NCI-H2227 (cell line): ENCODE measurements around the gene CMTM1.

Source experiments
- DNase-seq: peaks from one replicate; lab custom pipeline; 2025; ENCODE audit not compliant: unreplicated experiment; lab: John Stamatoyannopoulos, UW

The CMTM1 gene, protein sequence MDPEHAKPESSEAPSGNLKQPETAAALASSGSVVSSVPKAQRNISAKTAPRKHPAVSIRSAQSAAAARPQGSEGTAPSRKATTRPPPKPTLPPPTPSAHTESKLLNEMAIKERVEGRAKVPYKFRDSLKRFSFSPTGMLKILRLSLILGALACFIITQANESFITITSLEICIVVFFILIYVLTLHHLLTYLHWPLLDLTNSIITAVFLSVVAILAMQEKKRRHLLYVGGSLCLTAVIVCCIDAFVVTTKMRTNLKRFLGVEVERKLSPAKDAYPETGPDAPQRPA

DNA sequence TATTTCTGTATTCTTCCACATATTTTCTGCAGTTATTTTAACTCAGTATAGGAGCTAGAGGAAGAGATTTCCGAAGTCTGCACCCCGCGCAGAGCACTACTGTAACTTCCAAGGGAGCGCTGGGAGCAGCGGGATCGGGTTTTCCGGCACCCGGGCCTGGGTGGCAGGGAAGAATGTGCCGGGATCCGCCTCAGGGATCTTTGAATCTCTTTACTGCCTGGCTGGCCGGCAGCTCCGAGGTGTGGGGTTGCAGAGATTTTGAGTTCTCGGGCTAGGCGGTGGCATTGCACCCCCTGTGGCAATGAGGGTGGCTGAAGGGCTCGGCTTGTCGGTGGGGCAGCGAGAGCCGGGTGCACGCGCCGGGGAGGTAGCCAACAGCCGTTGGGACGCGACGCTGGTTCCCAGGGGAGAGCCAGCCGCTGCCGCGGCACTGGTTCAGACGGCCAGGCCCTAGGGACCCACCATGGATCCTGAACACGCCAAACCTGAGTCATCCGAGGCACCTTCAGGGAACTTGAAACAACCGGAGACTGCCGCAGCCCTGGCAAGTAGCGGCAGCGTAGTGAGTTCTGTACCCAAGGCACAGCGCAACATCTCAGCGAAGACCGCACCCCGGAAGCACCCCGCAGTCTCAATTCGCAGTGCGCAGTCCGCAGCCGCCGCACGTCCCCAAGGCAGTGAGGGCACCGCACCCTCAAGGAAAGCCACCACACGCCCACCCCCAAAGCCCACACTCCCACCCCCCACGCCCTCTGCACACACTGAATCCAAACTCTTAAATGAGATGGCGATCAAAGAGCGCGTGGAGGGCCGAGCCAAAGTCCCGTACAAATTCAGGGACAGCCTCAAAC, at the start of gene CMTM1:
CMTM1 (plus strand) TSS at position 389 of the 851 bp plus-strand sequence; CDS start at position 464, 75 bp downstream.
- DNase-seq: no peak

DNA sequence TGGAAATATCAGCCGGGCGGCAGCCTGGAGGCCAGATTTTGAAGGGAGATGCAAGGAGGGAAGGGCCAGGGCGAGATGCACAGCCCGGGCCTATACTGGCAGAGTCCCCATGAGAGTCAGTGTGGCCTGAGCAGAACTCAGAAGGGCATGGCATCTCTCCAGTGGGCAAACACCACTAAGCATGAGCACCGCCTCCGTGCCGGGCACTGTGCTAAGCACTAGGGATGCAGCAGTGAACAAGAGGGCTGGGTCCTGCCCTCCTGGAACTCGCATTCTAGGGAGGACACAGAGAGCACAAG, 49.8 kb upstream of the CMTM1 start:
- no peak for DNase-seq

DNA sequence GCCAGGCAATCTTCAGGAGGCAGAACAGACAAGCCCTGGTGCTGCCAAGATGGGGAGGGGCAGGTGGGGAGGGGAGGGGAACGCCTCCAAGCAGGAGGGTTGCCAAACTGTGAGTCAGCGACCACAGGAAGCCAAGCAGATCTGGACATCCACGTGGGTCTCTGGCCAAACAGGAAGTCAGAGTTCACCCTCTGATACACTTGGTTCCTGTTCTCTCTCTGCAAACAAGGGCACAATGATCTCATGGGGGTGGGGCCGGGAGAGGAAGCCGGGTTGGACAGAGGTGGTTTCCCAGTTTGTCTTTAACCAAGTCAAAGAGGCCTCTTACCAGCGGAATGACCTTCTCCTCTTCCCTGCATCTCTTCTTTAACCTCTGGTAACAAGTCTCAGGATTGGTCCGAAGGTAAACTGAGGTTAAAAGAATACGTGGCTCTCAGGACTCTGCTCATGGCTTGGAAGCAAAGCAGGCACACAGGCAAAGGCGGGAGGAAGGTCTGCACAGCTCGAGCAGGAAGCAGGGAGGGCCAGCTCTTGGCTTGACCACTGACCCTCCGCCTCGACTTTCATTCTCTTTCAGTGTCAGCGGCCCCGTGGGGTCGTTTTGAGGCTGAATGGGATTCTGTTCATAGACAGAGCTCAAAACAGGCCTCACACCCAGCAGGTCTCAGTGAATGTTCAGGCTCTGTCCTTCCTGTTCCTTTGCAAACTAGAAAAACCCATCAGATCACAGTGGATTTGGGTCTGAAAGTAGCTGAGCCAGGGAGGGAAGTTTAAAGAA, 49.2 kb upstream of the CMTM1 start:
- DNase-seq: no peak

DNA sequence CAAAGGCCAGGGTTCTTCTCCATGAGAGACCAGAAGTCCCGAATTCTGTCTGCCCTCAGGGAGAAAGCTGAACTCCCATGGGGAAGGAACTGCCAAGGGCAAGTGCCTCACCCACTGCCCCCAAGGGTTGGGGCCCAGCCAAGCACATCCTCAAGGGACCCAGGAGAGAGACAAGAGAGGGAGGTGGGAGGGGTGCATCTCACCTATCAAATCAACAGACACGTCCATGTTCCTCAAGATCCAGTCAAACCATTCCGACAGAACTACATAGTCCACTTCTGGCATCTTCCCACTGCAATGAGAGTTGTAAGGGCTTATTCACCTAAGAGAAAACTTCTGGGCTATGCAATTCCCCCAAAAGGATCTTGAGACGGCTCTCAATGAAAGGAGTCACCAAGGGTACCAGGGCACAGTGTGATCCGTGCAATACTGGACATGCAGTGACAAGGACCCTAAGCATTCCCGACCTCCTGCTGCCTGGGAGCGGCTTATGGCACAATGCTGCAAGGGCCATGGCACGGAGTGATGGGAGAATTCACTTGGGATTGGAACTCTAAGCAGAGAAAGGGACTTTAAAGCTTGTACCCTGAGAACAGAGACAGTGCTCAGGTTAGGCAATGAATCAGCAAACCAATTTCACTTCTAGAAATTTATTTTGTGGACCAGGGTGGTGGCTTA, 48.5 kb upstream of the CMTM1 start:
- DNase-seq: no peak

DNA sequence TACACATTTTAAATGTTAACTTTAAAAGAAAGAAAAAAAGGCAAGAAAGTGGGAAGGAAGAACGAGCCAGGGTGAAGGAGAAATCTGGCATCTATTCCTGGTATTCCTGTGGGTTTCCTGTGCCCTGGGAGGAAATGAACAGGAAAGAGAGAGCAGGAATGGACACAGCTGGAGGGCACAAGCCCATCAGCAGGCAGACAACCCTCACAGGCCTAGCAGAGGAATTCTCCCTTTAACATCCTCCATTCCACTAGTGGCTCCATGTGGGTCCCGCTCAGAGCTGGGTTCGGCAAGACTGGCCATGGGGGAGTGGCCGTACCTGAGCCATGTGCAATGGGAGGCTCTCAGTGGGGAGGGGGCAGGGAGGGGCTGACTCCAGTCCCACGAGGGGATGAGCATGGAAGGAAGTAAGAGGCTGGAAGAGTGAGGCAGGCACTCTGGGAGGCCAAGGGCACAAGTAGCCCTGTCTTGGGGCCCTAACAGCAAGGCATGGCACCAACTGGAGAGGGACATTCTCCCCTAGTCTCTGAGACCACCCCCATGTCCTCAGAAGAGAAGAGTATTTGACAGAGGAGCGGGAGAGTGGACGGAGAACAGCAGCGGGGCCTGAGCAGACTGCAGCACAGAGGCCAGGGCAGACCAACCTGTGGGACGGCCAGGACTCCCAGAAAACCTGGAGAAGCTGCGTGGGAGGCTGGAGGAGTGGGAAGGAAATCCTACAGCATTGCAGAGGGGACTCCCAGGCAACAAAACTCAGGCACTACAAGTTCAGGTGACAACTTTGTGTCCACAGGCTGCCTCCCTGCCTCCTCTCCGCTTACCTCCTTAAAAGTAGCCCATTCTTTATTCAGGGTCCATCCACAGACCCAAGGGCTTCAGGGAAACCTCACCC, 46.5 kb upstream of the CMTM1 start:
- no peak for DNase-seq

DNA sequence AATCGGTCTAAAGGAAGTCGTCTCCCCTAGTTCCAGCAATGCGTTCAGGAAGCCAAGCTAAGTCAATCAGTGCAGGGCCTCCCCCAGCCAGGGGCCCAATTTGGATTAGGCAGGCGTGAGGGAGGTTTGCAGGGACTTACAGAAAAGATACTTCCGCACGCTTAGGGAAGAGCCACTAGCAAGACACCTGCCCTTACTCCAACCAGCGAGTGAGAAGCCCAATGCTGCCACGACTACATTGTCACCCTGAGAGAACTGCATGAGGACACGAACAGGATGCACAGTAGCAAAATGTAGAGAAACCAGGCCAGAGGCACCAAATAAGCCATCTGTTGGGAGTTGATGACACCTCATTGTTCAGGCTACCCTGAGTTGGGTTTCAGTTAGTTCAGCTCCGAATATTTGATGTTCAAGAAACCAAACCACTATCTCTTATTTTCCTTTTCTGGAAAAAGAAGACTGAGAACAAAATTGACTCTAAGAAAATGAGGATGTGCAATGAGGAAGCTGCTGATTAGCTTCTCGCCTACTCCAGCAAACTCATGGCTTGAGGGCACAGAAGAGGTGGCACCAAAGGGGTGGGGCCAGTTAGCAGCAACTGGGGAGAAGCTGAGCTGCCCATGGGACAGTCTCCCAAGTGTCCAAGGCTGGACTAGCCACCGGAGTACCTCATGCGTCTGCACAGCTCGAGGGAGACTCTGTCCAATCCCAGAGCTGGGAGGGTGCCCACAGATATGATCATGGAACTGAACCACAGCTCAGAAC, 45.7 kb upstream of the CMTM1 start:
- DNase-seq: no peak

DNA sequence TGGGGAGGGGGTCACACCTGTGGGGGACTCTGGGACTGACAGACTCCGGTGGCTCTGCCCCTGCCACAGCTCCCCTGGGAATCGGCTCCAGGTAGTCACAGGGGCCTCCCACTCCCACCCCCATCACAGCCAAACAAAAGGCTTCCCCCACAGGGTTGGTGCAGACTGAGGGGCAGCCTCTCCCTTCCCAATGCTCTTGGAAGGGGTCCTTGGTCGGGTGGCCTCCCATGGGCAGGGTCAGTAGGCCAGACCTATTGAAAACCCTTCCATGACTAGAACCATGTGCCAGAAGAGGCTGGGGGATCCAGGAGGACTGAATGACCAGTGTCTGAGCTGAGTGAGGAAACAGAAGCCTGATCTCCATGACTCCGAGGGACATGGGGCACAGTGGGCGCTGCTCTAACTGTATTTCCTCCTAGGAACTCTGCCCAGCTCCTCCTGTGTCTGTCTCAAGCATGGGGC, 45.0 kb upstream of the CMTM1 start:
- DNase-seq: no peak

DNA sequence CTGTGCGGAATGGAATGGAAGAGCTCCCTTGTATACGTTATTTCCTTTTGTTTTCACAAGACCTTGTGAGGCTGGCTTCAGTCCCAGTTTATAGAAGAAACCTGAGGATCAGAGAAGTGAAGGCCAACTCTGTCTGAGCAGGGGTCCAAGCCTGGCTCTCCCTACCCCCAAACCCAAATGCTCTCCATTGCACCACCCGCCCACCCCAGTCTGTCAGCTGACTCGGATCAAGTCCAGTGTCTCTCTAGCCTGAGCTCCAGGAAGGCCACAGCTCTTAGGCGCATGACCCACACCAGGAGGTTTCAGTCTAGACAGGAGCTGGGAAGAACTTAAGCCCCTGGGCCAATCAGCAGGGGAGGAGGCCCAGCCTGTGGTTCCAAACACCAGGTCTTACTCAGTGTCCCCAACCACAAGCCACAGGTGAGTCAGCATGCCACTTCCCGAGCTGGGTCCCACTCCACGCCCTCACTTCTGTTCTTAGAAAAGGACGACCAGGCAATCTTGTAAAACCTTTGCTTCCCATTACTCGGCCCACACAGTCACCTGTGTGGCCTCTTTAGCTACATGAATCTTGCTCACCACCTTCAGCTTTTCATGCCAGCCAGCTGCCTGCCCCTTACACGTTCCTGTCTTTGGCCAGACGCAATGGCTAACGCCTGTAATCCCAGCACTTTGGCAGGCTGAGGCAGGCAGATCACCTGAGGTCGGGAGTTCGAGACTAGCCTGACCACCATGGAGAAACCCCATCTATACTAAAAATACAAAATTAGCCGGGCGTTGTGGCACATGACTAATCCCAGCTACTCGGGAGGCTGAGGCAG, 44.1 kb upstream of the CMTM1 start:
- no peak for DNase-seq

DNA sequence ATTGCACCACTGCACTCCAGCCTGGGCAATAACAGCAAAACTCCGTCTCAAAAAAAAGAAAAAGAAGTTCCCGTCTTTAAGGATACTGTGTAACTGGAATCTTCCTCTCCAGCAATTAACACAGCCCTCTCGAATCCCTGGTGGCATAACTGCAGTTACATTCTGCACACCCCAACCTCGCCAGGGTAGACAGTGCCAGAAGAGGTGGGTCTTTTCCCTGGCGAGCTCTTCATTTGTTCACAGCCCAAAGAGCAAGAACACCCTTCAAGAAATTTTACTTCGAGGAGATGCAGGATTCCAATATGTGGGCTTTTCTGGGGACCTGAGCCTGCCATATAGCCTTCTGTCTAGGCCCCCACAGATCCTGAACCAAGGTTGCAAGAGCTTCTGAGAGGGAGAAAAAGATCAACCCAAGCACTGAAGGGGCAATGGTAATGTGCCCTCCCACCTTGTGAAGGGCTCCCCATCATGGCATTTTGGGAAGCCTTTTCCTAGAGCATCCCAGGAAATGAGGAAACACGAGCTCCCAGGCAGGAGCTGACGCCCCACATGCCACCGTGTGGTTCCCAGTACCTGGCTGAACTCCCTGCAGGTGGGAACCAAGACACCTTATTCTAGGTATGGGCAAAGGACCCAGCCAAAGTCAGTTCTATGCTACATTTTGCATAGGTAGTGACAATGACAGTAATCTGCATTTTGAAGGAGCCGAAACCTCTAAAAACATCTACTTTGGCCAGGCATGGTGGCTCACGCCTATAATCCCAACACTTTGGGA, 43.2 kb upstream of the CMTM1 start:
- DNase-seq: no peak

DNA sequence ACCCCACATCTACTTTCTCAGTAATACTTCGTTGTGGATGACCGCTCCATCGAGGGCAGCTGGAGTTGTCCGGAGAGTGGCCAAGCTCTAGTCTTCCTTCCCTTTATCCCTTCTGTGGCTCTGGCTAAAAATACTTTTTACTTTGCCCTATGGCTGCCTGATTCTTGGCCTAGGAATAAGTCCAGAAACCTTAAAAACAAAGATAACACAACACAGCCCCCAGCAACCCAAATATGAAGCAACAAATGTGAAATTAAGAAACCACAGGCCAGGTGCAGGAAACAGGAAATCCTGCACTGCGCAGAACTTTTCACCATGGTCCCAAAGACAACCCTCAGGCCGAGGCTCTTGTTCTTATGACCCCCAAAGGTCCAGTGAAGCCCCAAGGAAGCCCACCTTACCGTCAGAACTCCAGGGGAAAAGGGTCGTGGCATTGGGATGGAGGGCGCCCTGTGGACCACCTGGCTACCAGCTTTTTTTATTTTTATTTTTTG, 42.3 kb upstream of the CMTM1 start:
- no peak for DNase-seq

DNA sequence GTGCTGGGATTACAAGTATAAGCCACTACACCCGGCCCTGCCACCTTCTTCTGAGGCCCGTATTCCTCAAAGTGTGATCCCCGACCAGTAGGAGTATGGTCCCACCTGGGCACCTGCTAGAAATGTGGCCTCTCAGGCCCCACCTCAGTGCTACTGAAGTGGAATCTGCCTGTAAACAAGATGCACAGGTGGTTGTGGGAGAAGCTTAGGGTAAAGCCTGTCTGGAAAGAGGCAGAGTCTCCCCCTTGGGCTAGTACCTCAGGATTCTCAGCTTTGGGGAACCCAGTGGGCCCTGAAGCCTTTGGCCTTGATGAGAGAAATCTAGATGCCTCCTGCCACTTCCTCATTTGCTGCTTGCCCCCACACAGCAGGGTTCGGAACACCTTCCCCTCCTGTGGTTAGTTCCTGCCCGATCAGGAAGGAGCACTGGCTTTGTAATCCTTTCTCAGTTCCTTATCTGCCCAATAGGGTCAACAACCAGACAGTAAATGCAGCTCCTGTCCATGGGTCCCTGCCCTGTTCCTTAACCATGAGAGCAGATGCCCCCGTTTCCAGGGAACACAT, 41.6 kb upstream of the CMTM1 start:
- DNase-seq: no peak

DNA sequence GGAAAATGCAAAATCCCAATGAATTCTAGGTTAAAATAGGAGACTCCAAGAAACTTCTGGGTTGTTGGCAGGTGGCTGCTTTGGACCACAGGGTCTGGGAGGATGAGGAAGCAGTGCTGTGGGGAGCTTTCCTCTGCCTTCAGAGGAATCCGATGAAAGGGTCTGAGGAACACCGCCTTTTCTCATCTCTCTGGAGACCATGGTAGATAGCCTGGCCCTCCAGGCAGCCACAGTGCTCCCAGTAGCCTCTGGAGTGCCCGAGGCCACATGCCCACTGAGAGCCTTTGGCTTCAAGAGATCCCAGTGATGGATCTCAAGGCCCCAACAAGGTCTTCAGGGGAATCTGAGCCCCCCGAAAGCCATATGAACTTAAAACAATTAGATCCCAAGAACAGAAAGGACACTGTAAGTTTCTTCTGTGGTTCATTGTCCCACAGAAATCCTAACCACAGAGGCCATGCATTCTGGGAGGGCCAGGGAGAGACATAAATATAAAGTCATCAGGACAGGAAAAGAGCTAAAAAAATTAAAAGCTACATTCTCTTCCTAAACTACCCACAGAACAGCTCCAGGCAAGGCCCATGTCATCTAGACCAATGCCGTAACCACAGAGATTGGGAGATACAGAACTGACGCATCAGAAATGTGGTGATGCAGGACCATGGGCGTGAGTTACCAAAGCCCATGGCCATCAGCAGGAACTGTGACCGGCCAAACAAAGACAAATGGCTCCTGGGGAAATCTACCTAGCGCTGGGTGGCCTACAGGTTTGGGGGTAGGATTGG, 40.7 kb upstream of the CMTM1 start:
- no peak for DNase-seq

DNA sequence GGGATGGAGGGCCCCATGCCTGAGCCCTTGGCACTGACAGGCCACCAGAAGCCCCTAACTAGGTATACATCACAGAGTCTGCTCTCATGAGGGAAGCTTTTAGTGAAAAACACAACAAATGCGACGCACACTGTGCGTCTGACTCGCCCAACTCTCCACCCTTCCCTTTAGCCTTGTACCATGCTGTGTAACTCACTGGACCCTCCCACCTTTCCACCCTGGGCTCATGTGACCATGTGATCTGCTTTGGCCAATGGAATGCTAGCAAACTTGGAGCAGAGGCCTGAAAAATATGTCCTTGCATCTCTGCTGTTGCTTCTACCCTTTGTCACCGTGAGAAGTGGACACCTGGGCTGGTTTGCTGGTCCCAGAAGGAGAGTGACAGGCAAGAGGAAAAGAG, 37.9 kb upstream of the CMTM1 start:
- DNase-seq: no peak

DNA sequence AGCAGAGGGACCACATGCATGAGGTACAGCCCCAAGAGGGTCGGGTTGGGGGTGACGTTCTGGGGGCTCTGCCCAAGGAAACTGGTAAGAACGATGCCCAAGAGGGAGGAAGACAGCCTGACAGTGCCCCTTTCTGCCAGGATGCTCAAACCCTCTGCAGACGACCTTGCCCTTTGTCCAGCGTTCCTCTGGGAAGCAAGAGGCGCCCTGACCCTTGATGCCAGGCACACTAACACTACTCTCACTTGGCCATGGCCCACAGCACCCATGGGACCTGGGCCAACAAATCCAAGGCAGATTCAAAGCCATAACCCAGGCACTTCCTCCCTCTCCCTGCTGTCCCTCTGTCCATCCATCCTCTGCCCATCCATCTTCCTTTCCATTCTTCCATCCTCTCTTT, 36.8 kb upstream of the CMTM1 start:
- DNase-seq: no peak

DNA sequence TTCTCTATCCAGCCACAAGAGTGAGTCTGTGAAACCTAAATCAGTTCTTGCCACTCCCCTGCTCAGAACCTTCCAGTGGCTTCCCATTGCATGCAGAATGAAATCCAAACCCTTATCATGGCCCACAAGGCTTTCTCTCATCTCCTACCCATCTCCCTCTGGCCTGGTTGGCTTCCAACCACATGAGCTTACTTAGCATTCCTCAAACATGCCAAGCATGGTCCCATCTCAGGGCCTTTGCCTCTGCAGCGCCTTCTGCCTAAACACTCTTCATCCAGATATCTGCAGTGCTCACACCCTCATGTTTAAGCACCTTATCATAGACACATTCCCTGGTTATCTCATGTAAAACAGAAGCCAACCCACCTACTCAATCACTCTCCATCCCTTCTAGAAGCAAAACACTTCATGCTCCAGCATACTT, 31.9 kb upstream of the CMTM1 start:
- no peak for DNase-seq

DNA sequence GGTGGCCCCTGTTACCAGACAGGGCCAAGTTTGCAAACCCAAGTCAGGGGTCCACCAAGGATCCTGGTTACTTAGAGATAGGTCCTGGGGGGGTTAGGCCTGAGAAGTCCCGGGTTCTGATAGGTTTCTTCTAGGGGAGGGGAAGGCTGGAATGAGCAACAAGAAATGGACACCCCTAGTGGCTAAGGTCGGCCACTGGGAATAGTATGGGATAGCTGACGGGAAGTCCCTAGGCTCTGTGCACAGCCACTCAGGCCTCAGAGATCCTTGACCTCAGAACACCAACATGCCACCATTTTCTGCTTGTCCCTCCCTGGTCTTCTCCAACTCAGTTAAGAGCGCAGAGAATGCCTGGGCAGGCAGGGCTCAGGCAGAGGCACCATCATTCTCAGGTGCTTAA, 29.7 kb upstream of the CMTM1 start:
- no peak for DNase-seq

DNA sequence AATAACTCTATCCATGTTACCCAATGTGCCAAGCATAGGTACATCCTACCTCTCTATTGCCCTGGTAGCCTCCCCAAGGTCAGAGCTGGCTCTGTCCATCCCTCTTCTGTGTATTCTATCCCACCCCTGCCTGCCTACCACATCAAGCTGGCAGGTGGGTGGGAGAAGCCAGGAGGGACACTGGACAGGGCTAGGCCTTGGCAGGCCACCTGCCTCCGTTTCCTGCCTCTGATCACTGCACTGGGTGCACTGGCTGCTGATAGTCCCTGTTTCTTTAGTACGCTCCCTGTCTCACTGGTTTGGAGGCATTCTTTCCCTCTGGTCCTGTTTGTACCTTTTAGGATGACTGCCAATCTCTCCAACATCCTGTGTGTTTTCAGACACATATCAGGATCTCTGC, 29.0 kb upstream of the CMTM1 start:
- DNase-seq: no peak
